B cell (primary cell): Measurements from ENCODE around the gene ANKRD33B.

ENCODE experiments used
- CTCF ChIP-seq: fragments of 200-600 bp; IDR thresholded peaks from one replicate; pipeline ENCODE4 v1.8.0; 2022; ENCODE audit warnings: antibody characterized with exemption, mild to moderate bottlenecking
- EZH2 ChIP-seq: IDR thresholded peaks from 2 replicates; pipeline ENCODE4 v1.6.1; 2012; ENCODE audit warnings: borderline replicate concordance, low read depth, mild to moderate bottlenecking, moderate library complexity, low read length; ENCODE audit not compliant: insufficient read depth, poor library complexity, severe bottlenecking

DNA sequence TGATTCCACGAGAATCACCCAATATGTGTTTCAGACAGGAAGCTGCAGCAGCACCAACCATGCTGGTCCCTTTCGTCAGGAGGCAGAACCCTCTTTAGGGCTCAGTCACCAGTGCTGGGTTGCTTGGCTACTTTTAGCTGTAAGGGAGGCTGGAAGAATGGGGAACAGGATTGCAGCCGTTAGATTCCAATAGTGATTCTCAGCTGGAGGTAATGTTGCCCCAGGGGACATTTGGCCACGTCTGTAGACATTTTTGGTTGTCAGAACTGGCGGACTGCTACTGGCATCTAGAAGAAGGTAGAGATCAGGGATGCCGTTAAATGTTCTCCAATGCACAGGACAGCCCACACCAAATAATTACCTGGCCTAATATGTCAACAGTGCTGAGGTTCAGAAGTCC lies 81.8 kb downstream of the ANKRD33B start:
- TF ChIP-seq CTCF (no peak), EZH2 (no peak)
